ENCODE measurements around the gene C2CD4D.

C2CD4D gene

DNA sequence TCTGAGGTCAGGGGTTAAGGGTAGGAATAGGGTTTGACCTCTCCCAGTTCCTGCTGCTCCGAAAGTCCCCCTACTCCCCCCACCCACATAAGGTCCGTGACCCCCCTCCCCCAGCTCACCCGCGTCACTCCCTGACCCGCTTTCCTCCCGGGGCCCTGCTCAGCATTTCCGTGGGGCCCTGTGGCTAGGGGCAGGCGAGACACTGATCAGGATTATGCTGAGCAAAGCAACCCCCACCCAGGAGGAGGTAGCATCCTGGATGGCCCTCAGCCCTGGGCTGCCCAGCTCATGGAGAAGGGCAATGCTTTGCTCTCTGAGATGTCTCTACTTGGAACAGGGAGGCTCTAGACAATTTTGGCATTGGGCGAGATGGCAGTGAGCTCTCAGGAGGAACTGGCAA, 11.8 kb downstream of the C2CD4D start:
- H3K4me3 Mint-ChIP-seq: peak overlapping the region; percentile 44
- ATAC-seq (replicated peaks; ENCODE audit: extremely low read depth, poor library complexity, severe bottlenecking) (no peak), DNase-seq (ENCODE audit: low spot score in 2 of 2) (no peak)
- peak overlapping the region; percentile 43 for H3K27ac Mint-ChIP-seq (ENCODE audit: low read depth)
- no peaks in the 10 kb centered on the region for H3K27me3 Mint-ChIP-seq
- H3K9me3 Mint-ChIP-seq: no peaks in the 10 kb centered on the region
- peaks cover 11% of the 10 kb centered on the region for H3K36me3 Mint-ChIP-seq (ENCODE audit: insufficient read depth)
- peaks cover 50% of the 10 kb centered on the region for H3K4me1 Mint-ChIP-seq

DNA sequence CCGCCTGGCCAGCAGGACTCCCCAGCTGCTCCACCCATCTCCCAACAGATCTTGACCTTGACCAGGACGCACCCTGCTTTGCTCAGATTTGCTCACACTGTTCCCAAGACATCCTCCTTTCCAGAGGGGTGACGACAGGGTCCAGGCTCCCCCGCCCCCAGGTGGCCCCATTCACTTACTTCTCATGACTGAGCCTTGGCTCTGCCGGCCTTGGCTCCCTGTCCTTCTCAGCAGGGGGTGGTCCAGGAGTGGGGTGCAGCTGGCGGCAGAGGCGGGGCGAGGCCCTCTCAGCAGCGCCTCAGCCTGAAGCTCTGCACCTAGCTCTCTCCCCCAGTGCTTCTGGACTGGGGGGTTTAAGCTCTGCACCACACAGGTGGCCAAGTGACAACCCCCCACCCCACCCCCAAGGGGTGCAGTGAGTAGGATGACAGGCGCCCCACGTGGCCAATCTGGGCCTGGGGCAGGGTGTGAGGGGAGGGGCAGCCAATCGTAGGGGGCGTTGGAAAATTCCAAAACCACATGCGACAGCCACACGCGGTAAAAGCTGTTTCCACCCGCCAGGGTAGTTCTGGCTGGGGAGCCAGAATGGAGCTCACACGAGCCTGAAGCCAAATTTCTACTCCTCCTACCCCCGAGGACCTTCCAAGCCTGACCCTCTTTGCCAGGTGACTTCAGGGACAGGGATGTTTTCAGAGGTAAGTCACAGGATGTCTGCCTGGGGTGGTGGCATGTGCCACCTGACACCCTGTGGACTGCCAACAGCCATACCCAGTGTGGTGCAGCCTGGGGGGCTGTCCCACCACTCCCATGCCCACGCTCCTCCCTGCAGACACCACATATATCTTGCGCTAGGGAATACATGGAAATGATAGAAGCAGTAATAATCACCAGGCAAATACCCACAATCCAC, 13.6 kb downstream of the C2CD4D start:
- Mint-ChIP-seq H3K27ac (ENCODE audit: low read depth) (peak overlapping the region; percentile 91), H3K4me3 (peak overlapping the region; percentile 42), H3K36me3 (ENCODE audit: insufficient read depth) (peaks cover 8% of the 10 kb centered on the region), H3K27me3 (no peaks in the 10 kb centered on the region), H3K9me3 (no peaks in the 10 kb centered on the region), H3K4me1 (peaks cover 46% of the 10 kb centered on the region)
- ATAC-seq (replicated peaks; ENCODE audit: extremely low read depth, poor library complexity, severe bottlenecking): no peak
- DNase-seq (ENCODE audit: low spot score in 2 of 2): no peak

DNA sequence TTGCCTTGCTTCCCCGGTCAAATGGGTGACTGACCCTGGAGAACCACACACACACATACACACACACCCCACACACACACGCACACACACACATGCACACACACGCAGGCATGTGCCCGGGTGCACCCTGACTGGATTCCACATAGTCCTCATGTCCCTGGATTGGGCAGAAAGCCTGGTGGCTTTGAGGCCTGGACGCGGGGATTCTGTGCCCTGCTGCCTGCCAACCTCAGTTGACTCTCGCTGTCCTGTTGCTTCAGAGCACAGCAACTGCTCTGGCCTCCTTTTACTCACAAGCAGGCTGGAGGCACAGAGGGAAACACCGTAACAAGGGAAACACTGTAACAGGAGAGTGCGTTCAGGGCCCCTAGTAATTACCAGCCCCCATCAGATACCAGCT, 14.4 kb downstream of the C2CD4D start:
- DNase-seq (ENCODE audit: low spot score in 2 of 2) (no peak), ATAC-seq (replicated peaks; ENCODE audit: extremely low read depth, poor library complexity, severe bottlenecking) (no peak)
- Mint-ChIP-seq H3K4me1 (peaks cover 46% of the 10 kb centered on the region), H3K27me3 (no peaks in the 10 kb centered on the region), H3K9me3 (no peaks in the 10 kb centered on the region), H3K4me3 (peak overlapping the region; percentile 42), H3K36me3 (ENCODE audit: insufficient read depth) (peaks cover 5% of the 10 kb centered on the region), H3K27ac (ENCODE audit: low read depth) (peak overlapping the region; percentile 91)

DNA sequence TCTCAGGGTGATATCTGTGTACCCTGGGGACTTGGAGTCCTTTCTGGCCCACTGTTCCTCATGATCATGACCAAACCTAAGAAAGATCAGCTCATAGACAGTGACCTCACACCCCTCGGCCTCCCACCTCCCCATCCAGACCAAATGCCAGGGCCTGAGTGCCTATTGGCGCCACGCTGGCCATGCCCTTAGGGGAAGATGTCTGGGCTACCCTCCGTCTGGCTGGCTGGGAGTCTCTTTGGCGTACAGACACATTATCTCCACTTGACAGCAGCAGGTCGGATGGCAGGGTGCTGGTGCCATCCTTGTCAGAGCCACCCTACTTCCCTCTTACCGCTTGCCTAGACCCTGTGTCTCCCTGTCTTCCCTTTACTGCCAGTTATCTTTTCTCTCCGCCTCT, 16.4 kb downstream of the C2CD4D start:
- no peak overlapping the region for H3K27ac Mint-ChIP-seq (ENCODE audit: low read depth)
- no peak for ATAC-seq (replicated peaks; ENCODE audit: extremely low read depth, poor library complexity, severe bottlenecking)
- peaks cover 33% of the 10 kb centered on the region for H3K4me1 Mint-ChIP-seq

DNA sequence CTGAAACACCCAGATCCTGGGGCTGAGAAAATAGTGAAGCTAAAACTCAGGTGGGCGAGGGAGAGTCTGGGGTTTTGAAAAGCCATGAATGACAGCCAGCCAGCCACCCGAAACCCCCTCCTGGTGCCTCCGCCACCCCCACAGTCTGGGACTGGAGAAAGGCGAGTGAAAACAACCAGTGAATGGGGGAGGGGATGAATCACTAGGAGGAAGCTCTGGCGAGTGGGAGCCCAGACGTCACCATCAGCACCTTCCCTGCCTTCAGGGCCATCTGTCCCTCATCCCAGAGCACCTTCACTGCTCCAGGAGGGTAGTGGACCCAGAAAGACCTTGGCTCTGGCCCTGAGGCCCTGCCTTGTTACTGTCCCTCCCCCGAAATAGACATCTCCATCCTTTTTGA, 17.2 kb downstream of the C2CD4D start:
- H3K4me3 Mint-ChIP-seq: peak overlapping the region; percentile 59
- peak overlapping the region; percentile 41 for H3K27ac Mint-ChIP-seq (ENCODE audit: low read depth)
- peaks cover 6% of the 10 kb centered on the region for H3K36me3 Mint-ChIP-seq (ENCODE audit: insufficient read depth)
- no peaks in the 10 kb centered on the region for H3K9me3 Mint-ChIP-seq
- ATAC-seq (replicated peaks; ENCODE audit: extremely low read depth, poor library complexity, severe bottlenecking): no peak
- no peaks in the 10 kb centered on the region for H3K27me3 Mint-ChIP-seq
- DNase-seq (ENCODE audit: low spot score in 2 of 2): no peak
- H3K4me1 Mint-ChIP-seq: peaks cover 29% of the 10 kb centered on the region

More for the DNA sequence above, 16.4 kb downstream of the C2CD4D start:
- Mint-ChIP-seq H3K9me3 (no peaks in the 10 kb centered on the region), H3K4me3 (peak overlapping the region; percentile 59), H3K27me3 (no peaks in the 10 kb centered on the region), H3K36me3 (ENCODE audit: insufficient read depth) (peaks cover 6% of the 10 kb centered on the region)
- DNase-seq (ENCODE audit: low spot score in 2 of 2): no peak

DNA sequence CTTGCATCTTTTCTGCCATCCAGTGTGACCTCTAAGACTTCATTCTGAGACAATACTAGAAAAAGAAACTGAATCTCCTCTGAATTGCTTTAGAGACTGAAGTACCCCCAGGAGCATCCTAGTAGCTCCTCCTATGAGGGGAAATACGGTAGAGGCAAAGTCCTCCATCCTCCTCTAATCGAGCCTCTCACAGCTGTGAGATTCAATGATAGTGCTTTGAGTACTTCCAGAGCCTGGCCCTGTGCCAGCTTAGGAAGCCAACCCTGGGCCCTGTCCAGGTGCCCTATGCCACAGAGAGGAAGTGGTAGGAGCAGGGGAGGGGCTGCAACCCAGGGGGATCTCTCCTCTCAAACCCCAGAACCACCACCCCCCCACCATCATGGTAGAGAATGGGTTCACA, 18.7 kb downstream of the C2CD4D start:
- H3K9me3 Mint-ChIP-seq: no peaks in the 10 kb centered on the region
- peaks cover 43% of the 10 kb centered on the region for H3K4me1 Mint-ChIP-seq
- DNase-seq (ENCODE audit: low spot score in 2 of 2): no peak
- H3K27me3 Mint-ChIP-seq: no peaks in the 10 kb centered on the region
- ATAC-seq (replicated peaks; ENCODE audit: extremely low read depth, poor library complexity, severe bottlenecking): no peak
- H3K4me3 Mint-ChIP-seq: no peak overlapping the region
- H3K27ac Mint-ChIP-seq (ENCODE audit: low read depth): peak overlapping the region; percentile 26
- peaks cover 4% of the 10 kb centered on the region for H3K36me3 Mint-ChIP-seq (ENCODE audit: insufficient read depth)

DNA sequence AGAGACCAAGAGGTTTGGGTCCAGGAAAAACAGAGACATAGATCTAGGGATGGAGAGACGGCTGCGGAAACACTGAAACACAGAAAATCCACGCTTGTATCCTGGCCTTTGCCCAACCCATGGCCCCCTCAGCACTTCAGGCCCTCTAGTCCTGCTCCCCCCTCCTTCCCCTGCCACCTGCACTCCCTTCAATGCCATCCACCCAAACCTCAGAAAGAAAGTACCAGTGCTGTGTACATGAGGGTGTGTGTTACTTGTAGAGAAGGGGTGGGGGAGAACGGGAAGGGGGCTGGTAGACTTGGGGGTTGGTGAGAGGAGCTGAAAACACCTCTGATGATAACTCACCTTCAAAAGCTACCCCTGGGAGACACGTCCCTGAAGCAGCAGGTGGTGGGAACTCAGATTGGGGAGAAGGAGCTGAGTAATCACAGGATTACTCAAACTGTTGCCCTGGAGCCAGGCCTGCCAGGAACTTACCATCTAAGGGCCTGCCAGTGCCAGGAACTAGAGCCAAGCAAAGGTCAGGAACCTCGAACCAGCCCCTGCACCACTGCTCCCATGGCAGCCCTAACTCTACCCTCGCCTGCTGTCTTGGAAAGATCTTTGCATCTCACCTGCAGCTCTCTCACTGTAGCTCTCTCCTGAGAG, 19.5 kb downstream of the C2CD4D start:
- Mint-ChIP-seq H3K4me3 (no peak overlapping the region), H3K27me3 (no peaks in the 10 kb centered on the region), H3K27ac (ENCODE audit: low read depth) (peak overlapping the region; percentile 67), H3K9me3 (no peaks in the 10 kb centered on the region), H3K36me3 (ENCODE audit: insufficient read depth) (peaks cover 4% of the 10 kb centered on the region), H3K4me1 (peaks cover 51% of the 10 kb centered on the region)
- DNase-seq (ENCODE audit: low spot score in 2 of 2) (no peak), ATAC-seq (replicated peaks; ENCODE audit: extremely low read depth, poor library complexity, severe bottlenecking) (no peak)

DNA sequence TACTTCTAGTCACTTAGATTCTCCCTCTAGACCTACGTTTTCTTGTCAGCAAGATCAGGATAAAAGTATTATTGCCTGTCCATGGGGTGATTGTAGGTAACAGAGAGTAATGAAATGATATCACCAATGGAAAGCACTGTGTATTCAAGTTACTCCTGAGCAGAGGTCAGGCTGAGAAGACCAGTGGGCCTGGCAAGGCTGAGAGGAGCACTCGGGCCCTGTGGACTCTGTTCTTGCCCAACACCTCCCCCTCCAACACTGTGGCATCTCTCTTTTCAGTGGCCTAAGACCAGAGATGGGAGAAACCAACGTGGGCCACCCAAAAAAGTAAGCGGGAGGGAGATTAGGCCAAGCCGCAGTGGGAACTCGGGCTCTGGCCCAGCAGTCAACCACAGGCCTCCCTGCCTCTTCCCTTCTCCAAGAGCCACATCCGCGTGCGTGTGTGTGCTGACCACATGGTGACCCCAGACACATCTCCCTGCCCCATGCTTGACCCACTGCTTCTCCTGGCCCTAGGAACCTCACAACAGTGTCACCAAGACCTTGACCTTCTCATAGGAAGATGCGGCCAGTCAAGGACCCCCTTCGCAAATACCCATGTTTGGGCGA, 20.3 kb downstream of the C2CD4D start:
- H3K27ac Mint-ChIP-seq (ENCODE audit: low read depth): peak overlapping the region; percentile 67
- no peaks in the 10 kb centered on the region for H3K9me3 Mint-ChIP-seq
- no peak for ATAC-seq (replicated peaks; ENCODE audit: extremely low read depth, poor library complexity, severe bottlenecking)
- H3K4me1 Mint-ChIP-seq: peaks cover 57% of the 10 kb centered on the region
- DNase-seq (ENCODE audit: low spot score in 2 of 2): no peak
- no peak overlapping the region for H3K4me3 Mint-ChIP-seq
- peaks cover 1% of the 10 kb centered on the region for H3K36me3 Mint-ChIP-seq (ENCODE audit: insufficient read depth)
- no peaks in the 10 kb centered on the region for H3K27me3 Mint-ChIP-seq

DNA sequence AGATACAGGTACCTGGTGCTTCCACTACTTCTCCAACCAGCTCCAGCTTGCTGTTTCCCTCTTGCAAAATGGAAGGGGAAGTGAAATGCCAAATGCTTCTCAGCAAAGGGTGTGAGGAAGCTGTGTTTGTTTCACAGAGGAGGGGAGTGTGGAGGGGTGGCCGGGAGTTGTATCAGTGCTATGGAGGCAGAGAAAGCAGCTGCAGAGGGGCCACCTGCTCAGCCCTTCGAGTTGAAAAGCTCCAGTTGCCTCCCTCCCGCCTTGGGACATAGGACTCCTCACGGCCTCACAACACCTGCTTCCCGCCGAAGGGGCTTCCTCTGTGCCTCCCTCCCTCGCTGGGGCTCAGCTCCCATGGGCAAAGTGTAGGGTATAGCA, 22.3 kb downstream of the C2CD4D start:
- ATAC-seq (replicated peaks; ENCODE audit: extremely low read depth, poor library complexity, severe bottlenecking): no peak
- Mint-ChIP-seq H3K36me3 (ENCODE audit: insufficient read depth) (peaks cover 1% of the 10 kb centered on the region), H3K9me3 (no peaks in the 10 kb centered on the region), H3K27ac (ENCODE audit: low read depth) (no peak overlapping the region), H3K4me1 (peaks cover 62% of the 10 kb centered on the region), H3K27me3 (no peaks in the 10 kb centered on the region), H3K4me3 (no peak overlapping the region)
- no peak for DNase-seq (ENCODE audit: low spot score in 2 of 2)

DNA sequence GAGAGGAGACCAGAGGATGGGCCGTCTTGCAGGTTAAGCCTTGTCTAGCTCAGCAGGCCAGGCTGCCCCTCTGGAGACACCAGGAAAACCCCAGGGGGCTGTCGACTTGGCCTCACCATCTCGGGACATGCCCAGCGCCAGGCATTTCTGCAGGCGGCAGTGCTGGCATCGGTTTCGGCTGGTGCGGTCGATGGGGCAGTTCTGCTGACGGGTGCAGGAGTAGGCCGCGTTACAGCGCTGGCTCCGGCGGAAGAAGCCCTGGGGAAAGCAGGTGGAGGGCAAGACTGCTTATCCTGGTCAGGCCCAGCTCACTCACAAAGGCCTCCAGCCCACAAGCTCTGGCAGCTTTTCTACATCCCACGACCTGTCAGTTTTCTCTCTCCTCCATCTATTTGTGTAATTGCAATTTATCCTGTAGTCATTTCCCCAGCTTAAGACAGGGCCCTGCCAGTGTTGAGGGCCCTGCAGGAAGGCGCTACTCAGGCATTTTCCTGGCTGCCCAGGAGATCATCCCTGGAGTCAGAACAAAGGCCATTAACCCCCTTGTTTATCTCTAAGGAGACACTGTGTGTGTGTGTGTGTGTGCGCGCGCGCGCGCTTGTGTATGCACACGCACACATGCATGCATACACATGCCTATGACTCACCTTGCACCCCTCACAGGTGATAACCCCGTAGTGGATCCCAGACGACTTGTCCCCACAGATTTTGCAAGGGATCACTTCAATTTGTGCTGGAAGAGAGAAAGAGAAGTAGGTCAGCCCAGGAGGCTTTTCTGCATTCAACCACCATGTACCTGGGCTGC, 22.9 kb downstream of the C2CD4D start:
- no peak for ATAC-seq (replicated peaks; ENCODE audit: extremely low read depth, poor library complexity, severe bottlenecking)
- no peaks in the 10 kb centered on the region for H3K27me3 Mint-ChIP-seq
- peak overlapping the region; percentile 5 for H3K27ac Mint-ChIP-seq (ENCODE audit: low read depth)

DNA sequence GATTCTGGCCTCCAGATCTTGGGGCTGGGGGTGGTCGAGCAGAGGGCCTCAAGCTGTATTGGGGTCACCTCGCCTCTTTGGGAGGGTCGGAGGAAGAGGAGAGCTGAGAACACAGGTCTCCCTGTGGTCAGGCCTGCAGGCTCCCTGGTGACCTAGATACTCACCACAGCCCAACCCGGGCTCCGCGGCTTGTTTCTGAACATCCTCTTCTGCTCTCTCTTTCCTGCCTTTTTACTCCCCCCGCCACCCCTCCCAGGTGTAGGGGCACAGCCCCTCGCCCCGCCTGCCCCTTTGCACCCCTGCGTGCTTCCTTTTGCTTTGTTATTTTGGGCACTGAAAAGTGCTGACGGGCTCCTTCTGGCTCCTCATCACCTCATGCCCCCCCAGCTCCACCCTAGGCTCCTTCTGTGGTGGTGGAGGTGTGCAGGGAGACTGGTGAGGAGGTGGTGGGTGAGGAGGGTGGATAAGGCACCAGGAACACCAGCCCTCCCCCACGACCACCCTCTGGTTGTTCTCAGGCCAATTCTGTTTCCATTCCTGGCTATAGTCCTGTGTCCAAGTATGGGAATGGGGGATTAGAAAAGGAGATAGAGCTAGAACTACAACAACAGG, 23.8 kb downstream of the C2CD4D start:
- no peaks in the 10 kb centered on the region for H3K9me3 Mint-ChIP-seq
- DNase-seq (ENCODE audit: low spot score in 2 of 2) (peak in 1 of 2 donors; percentile 30), ATAC-seq (replicated peaks; ENCODE audit: extremely low read depth, poor library complexity, severe bottlenecking) (peak; percentile 83)
- peaks cover 1% of the 10 kb centered on the region for H3K36me3 Mint-ChIP-seq (ENCODE audit: insufficient read depth)
- peaks cover 47% of the 10 kb centered on the region for H3K4me1 Mint-ChIP-seq
- H3K27me3 Mint-ChIP-seq: no peaks in the 10 kb centered on the region
- peak overlapping the region; percentile 10 for H3K4me3 Mint-ChIP-seq
- H3K27ac Mint-ChIP-seq (ENCODE audit: low read depth): peak overlapping the region; percentile 5

More for the DNA sequence above, 22.9 kb downstream of the C2CD4D start:
- Mint-ChIP-seq H3K4me3 (no peak overlapping the region), H3K4me1 (peaks cover 56% of the 10 kb centered on the region), H3K9me3 (no peaks in the 10 kb centered on the region), H3K36me3 (ENCODE audit: insufficient read depth) (peaks cover 1% of the 10 kb centered on the region)
- DNase-seq (ENCODE audit: low spot score in 2 of 2): no peak

All from central memory CD8-positive, alpha-beta T cell (primary cell).